Sigmoid colon (tissue), 4 donors: Measurements from ENCODE around the gene CPZ.

Source experiments
- CTCF ChIP-seq, 4 experiments: fragments of 450-650 bp in 3 of 4; fragments of 200-600 bp in 1 of 4; IDR thresholded peaks; one replicate each; pipeline ENCODE4 v1.5.1; 2016 to 2019; ENCODE audit warnings: antibody characterized with exemption in 4 of 4, mild to moderate bottlenecking in 3 of 4, moderate library complexity in 2 of 4
- POLR2A ChIP-seq, 2 donors: fragments of 450-650 bp; IDR thresholded peaks; one replicate each; pipeline ENCODE4 v1.6.1; 2016; ENCODE audit warnings: antibody characterized with exemption in 2 of 2, mild to moderate bottlenecking in 2 of 2, moderate library complexity in 2 of 2
- POLR2AphosphoS5 ChIP-seq, 4 donors: sonication (generic); formaldehyde crosslinking; IDR thresholded peaks; one replicate each; pipeline ENCODE4 v1.6.1; 2017; ENCODE audit warnings: antibody characterized with exemption in 4 of 4

DNA sequence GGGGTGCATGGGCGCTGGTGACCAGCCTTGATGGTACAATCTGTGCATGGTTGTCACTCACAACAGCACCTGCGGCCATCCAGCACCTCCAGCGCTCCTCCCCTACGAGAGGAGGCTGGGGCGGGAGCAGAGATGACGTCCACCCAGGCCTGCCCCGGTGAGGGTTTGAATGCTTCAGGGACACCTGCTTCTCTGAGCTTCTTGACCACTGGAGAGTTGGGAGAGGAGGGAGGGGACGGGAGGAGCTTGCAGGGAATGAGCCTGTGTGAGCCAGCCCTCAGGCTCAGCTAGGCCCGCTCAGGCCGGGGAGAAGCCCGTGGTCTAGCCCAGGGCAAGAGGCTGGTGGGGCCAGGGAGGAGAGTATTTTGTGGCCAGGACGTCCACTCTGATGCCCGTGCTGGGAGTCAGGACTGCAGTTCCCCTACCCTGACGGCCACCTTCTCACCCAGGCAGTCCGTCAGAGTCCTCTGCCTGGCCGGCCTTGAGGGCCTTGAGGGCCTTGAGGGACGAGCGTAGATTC is 59.2 kb downstream of the CPZ start:
- TF ChIP-seq CTCF (IDR thresholded peaks at IDR 0.05) (no peak), POLR2AphosphoS5 (IDR thresholded peaks at IDR 0.05) (no peak), POLR2A (IDR thresholded peaks at IDR 0.05) (no peak)
